HepG2 (cell line): Measurements from ENCODE around the gene RBBP6.

Experiments
- KLF15 ChIP-seq: sonication (generic); formaldehyde crosslinking; IDR thresholded peaks from 2 replicates; pipeline ENCODE4 v1.8.1; 2023; ENCODE audit warnings: borderline replicate concordance, mild to moderate bottlenecking, inconsistent platforms, missing genetic modification reagents, mixed read lengths
- MXD4 ChIP-seq: IDR thresholded peaks from 2 replicates; pipeline ENCODE4 v1.6.1; 2016; ENCODE audit warnings: mild to moderate bottlenecking, missing biosample characterization, missing genetic modification reagents
- NFIC ChIP-seq: IDR thresholded peaks from 2 replicates; pipeline ENCODE4 v1.6.1; 2012; ENCODE audit warnings: mild to moderate bottlenecking, low read length, inconsistent platforms
- NR2F6 ChIP-seq, 2 experiments: IDR thresholded peaks; 2 replicates each; pipeline ENCODE4 v1.6.1; 2016; ENCODE audit warnings: antibody characterized with exemption in 1 of 2, mild to moderate bottlenecking in 1 of 2
- POLR2G ChIP-seq: fragments of 200-400 bp; formaldehyde crosslinking; IDR thresholded peaks from 2 replicates; pipeline ENCODE4 v1.6.1; 2018; ENCODE audit warnings: mild to moderate bottlenecking, low read depth, low read length, moderate library complexity
- SKI ChIP-seq: fragments of 450-650 bp; IDR thresholded peaks from one replicate; pipeline ENCODE4 v1.6.1; 2018; ENCODE audit warnings: mild to moderate bottlenecking; ENCODE audit not compliant: partially characterized antibody
- SP5 ChIP-seq: IDR thresholded peaks from 2 replicates; pipeline ENCODE4 v1.6.1; 2016; ENCODE audit warnings: low read depth, borderline replicate concordance
- TCF12 ChIP-seq, 2 experiments: fragments of 450-650 bp in 1 of 2; sonication (generic) in 1 of 2; formaldehyde crosslinking in 1 of 2; IDR thresholded peaks; 2 replicates each; pipeline versions ENCODE4 v1.6.1 to v1.8.0; 2017 to 2022; ENCODE audit warnings: antibody characterized with exemption in 1 of 2, mild to moderate bottlenecking in 1 of 2, missing genetic modification reagents in 1 of 2, moderate library complexity in 1 of 2
- ZNF747 ChIP-seq: sonication (generic); formaldehyde crosslinking; IDR thresholded peaks from 2 replicates; pipeline ENCODE4 v1.8.1; 2023; ENCODE audit warnings: missing genetic modification reagents, mild to moderate bottlenecking, borderline replicate concordance
- TF ChIP-seq, protein P1 (sequence below): IDR thresholded peaks from 2 replicates; pipeline ENCODE4 v1.6.1; 2016; ENCODE audit warnings: missing compliant biosample characterization, missing genetic modification reagents, borderline replicate concordance
- TF ChIP-seq, protein P2 (sequence below): IDR thresholded peaks from 2 replicates; pipeline ENCODE4 v1.6.1; 2016; ENCODE audit warnings: control low read depth
- TF ChIP-seq, protein P3 (sequence below): IDR thresholded peaks from 2 replicates; pipeline ENCODE4 v1.6.1; 2018; ENCODE audit warnings: missing genetic modification reagents, mild to moderate bottlenecking, missing compliant biosample characterization
- TF ChIP-seq, protein P4 (sequence below): IDR thresholded peaks from 2 replicates; pipeline ENCODE4 v1.6.1; 2012; ENCODE audit warnings: low read length, improper control_type of control experiment
- TF ChIP-seq, protein P5 (sequence below): sonication (generic); formaldehyde crosslinking; IDR thresholded peaks from 2 replicates; pipeline ENCODE4 v1.5.0; 2020; ENCODE audit warnings: mild to moderate bottlenecking, missing genetic modification reagents, moderate library complexity

DNA sequence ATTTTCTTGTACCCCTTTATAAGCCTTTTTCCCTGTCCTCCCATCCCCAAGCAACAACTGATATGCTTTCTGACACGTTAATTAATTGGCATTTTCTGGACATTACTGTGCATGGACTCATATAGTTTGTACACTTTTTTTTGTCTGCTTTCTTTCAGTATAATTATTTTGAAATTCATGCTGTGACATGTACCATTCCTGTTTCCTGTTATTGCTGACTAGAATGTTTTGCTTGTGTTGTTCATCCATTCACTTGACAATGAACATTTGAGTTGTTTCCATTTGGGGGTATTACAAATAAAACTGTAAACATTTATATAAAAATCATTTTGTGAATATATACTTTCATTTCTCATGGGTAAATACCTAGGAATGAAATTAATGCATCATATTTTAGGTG, 50.6 kb downstream of the RBBP6 start:
- TF ChIP-seq, protein P1, sequence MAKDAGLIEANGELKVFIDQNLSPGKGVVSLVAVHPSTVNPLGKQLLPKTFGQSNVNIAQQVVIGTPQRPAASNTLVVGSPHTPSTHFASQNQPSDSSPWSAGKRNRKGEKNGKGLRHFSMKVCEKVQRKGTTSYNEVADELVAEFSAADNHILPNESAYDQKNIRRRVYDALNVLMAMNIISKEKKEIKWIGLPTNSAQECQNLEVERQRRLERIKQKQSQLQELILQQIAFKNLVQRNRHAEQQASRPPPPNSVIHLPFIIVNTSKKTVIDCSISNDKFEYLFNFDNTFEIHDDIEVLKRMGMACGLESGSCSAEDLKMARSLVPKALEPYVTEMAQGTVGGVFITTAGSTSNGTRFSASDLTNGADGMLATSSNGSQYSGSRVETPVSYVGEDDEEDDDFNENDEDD: no peak
- TF ChIP-seq SKI: no peak
- TF ChIP-seq NR2F6 (IDR thresholded peaks at IDR 0.05): no peak
- no peak for TF ChIP-seq NR2F6 (CRISPR knock-in tag; IDR thresholded peaks at IDR 0.05)
- no peak for TF ChIP-seq MXD4 (CRISPR knock-in tag)
- TF ChIP-seq SP5 (CRISPR knock-in tag): no peak
- TF ChIP-seq POLR2G: no peak
- TF ChIP-seq, protein P2, sequence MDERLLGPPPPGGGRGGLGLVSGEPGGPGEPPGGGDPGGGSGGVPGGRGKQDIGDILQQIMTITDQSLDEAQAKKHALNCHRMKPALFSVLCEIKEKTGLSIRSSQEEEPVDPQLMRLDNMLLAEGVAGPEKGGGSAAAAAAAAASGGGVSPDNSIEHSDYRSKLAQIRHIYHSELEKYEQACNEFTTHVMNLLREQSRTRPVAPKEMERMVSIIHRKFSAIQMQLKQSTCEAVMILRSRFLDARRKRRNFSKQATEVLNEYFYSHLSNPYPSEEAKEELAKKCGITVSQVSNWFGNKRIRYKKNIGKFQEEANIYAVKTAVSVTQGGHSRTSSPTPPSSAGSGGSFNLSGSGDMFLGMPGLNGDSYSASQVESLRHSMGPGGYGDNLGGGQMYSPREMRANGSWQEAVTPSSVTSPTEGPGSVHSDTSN (CRISPR knock-in tag): no peak
- TF ChIP-seq, protein P3, sequence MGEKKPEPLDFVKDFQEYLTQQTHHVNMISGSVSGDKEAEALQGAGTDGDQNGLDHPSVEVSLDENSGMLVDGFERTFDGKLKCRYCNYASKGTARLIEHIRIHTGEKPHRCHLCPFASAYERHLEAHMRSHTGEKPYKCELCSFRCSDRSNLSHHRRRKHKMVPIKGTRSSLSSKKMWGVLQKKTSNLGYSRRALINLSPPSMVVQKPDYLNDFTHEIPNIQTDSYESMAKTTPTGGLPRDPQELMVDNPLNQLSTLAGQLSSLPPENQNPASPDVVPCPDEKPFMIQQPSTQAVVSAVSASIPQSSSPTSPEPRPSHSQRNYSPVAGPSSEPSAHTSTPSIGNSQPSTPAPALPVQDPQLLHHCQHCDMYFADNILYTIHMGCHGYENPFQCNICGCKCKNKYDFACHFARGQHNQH: no peak
- no peak for TF ChIP-seq ZNF747 (CRISPR knock-in tag)
- TF ChIP-seq, protein P4, sequence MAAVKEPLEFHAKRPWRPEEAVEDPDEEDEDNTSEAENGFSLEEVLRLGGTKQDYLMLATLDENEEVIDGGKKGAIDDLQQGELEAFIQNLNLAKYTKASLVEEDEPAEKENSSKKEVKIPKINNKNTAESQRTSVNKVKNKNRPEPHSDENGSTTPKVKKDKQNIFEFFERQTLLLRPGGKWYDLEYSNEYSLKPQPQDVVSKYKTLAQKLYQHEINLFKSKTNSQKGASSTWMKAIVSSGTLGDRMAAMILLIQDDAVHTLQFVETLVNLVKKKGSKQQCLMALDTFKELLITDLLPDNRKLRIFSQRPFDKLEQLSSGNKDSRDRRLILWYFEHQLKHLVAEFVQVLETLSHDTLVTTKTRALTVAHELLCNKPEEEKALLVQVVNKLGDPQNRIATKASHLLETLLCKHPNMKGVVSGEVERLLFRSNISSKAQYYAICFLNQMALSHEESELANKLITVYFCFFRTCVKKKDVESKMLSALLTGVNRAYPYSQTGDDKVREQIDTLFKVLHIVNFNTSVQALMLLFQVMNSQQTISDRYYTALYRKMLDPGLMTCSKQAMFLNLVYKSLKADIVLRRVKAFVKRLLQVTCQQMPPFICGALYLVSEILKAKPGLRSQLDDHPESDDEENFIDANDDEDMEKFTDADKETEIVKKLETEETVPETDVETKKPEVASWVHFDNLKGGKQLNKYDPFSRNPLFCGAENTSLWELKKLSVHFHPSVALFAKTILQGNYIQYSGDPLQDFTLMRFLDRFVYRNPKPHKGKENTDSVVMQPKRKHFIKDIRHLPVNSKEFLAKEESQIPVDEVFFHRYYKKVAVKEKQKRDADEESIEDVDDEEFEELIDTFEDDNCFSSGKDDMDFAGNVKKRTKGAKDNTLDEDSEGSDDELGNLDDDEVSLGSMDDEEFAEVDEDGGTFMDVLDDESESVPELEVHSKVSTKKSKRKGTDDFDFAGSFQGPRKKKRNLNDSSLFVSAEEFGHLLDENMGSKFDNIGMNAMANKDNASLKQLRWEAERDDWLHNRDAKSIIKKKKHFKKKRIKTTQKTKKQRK: no peak
- TF ChIP-seq NFIC: no peak
- no peak for TF ChIP-seq KLF15 (CRISPR knock-in tag)
- TF ChIP-seq, protein P5, sequence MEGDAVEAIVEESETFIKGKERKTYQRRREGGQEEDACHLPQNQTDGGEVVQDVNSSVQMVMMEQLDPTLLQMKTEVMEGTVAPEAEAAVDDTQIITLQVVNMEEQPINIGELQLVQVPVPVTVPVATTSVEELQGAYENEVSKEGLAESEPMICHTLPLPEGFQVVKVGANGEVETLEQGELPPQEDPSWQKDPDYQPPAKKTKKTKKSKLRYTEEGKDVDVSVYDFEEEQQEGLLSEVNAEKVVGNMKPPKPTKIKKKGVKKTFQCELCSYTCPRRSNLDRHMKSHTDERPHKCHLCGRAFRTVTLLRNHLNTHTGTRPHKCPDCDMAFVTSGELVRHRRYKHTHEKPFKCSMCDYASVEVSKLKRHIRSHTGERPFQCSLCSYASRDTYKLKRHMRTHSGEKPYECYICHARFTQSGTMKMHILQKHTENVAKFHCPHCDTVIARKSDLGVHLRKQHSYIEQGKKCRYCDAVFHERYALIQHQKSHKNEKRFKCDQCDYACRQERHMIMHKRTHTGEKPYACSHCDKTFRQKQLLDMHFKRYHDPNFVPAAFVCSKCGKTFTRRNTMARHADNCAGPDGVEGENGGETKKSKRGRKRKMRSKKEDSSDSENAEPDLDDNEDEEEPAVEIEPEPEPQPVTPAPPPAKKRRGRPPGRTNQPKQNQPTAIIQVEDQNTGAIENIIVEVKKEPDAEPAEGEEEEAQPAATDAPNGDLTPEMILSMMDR (CRISPR knock-in tag): no peak
- no peak for TF ChIP-seq TCF12 (IDR thresholded peaks at IDR 0.05)
- TF ChIP-seq TCF12 (CRISPR knock-in tag; IDR thresholded peaks at IDR 0.05): no peak
